Activated T-cell treated with anti-CD3 and anti-CD28 coated beads, Interleukin-2, amount 50 U/mL, for 4 hours (primary cell): Measurements from ENCODE around the gene CDC14B. TPM values are rescaled to one million over a fixed set of nuclear protein-coding genes. Genes with fewer than 3 reads are reported as not detected.
"Not testable (repeated sequence)": the region's sequence is repeated elsewhere in the genome, so short reads cannot be mapped to it uniquely, and the experiment has no call there.

Experiments
- ATAC-seq, 2 donors: fragments of 200-7000 bp; cut with Tn5 transposase; one replicate each; pipeline ENCODE4 v1.10.0; 2021
- DNase-seq: peaks from one replicate; pipeline ENCODE4 v3.0.0-alpha.2; 2020
- H3K27me3 Mint-ChIP-seq: one replicate; pipeline ENCODE4 v1.8.0; 2021; ENCODE audit warnings: low read depth, mixed read lengths
- H3K36me3 Mint-ChIP-seq: one replicate; pipeline ENCODE4 v1.8.0; 2022; ENCODE audit warnings: mixed read lengths; ENCODE audit not compliant: insufficient read depth
- H3K4me1 Mint-ChIP-seq: one replicate; pipeline ENCODE4 v1.8.0; 2021; ENCODE audit warnings: low read depth, mixed read lengths
- H3K4me3 Mint-ChIP-seq: one replicate; pipeline ENCODE4 v1.8.0; 2021; ENCODE audit warnings: mild to moderate bottlenecking, moderate library complexity, mixed read lengths
- H3K9me3 Mint-ChIP-seq: one replicate; pipeline ENCODE4 v1.8.0; 2021; ENCODE audit warnings: mixed read lengths
- total RNA-seq, 3 donors: library from RNA; stranded (reverse); gene quantifications; one replicate each; pipeline ENCODE4 v1.2.1, GENCODE V29; 2021

The CDC14B gene
- total RNA-seq, 3 donors from 2014 or later: 1.7 to 2.9 (median 2.5) TPM

DNA sequence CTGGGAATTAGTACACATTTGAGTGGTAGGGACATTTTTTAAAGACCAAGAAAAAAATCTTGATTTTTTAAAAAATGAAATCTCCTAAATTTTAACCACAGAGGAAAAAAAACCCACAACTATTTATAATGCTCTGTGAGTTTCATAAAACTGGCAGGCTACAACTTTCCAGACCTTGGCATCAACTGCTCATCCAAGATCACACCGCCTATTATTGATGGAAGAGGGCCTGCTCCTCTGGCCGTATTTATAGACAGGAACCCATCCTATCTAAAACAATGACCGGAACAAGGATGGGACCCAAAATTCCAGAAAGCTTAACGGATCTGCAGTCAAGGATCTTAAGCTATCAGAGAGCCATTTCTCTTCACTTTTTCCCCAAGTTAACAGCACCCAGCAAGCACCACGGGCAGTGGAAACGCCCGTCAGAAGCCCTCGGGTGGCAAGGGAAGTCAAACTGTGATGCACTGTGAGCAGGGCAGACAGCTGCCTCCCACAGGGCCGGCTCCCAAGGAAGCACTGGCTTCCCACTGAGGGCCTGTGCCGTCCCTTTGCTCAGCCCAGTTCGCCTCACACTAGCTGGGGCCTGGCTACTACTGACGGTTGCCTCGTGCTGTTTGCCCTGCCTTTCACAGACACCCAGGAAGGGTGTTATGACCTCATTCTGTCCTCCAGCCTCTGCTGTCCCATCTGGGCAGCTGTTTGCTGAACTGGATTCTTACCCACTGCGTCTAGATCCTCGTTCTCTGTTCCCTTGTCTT, 62.8 kb downstream of the CDC14B start:
- Mint-ChIP-seq H3K27me3 (no peaks in the 10 kb centered on the region), H3K36me3 (peaks cover 15% of the 10 kb centered on the region), H3K9me3 (no peaks in the 10 kb centered on the region), H3K4me1 (peaks cover 21% of the 10 kb centered on the region), H3K4me3 (no peak overlapping the region)
- DNase-seq: no peak
- no peak for ATAC-seq

DNA sequence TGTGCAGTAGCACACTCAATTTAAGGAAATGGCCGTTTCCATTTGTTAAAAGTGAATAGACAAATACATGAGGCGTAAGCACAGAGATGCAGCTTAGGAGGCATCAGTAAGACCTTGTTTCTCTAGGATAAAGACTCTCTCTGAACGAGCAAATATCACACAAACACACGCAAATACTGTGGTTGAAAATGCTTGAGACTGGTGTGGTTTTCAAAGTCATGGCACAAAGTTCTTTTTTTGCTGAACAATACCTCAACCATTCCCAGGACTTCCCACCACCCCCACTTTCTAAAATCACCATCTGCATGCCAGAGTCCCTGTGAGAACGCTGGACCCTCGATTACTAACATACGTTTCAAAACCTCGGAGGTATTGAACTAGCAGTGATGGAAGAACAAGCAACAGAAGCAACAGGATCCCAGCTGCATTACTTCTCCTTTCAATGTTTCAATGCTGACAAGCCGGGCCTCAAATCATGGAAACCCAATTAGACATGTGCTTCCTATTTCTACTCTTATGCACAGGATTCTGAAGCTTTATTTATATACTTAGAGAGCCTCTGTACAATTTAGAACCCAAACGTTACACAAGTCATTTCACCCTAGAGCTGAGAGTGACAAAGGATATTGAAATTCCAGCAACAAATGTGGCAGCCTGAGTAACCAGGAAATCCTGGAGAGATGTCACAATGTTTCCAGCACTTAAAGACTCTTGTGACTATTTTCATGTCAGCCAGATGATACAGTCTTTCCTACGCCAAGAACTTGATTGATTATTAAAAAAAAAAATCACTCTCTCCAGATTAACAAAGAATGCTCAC, 63.9 kb downstream of the CDC14B start:
- peaks cover 14% of the 10 kb centered on the region for H3K36me3 Mint-ChIP-seq
- no peaks in the 10 kb centered on the region for H3K9me3 Mint-ChIP-seq
- no peaks in the 10 kb centered on the region for H3K27me3 Mint-ChIP-seq
- no peak for ATAC-seq
- H3K4me1 Mint-ChIP-seq: peaks cover 21% of the 10 kb centered on the region
- DNase-seq: no peak
- no peak overlapping the region for H3K4me3 Mint-ChIP-seq

- peaks cover 21% of the 10 kb centered on the region for H3K4me1 Mint-ChIP-seq
- H3K9me3 Mint-ChIP-seq: no peaks in the 10 kb centered on the region
- ATAC-seq: no peak
- peaks cover 10% of the 10 kb centered on the region for H3K36me3 Mint-ChIP-seq
- no peaks in the 10 kb centered on the region for H3K27me3 Mint-ChIP-seq
- no peak for DNase-seq
- no peak overlapping the region for H3K4me3 Mint-ChIP-seq
Observed at GRCh38 chr9:96554801-96555566, 64.7 kb downstream of the CDC14B start.

- Mint-ChIP-seq H3K36me3 (peaks cover 6% of the 10 kb centered on the region), H3K9me3 (no peaks in the 10 kb centered on the region), H3K4me3 (no peak overlapping the region), H3K4me1 (peaks cover 21% of the 10 kb centered on the region), H3K27me3 (no peaks in the 10 kb centered on the region)
- ATAC-seq (no peak), DNase-seq (no peak)
Observed at GRCh38 chr9:96554326-96554725, 65.3 kb downstream of the CDC14B start.

GRCh38 chr9:96553070-96553469, 66.6 kb downstream of the CDC14B start:
- H3K27me3 Mint-ChIP-seq: no peaks in the 10 kb centered on the region
- no peaks in the 10 kb centered on the region for H3K9me3 Mint-ChIP-seq
- DNase-seq: no peak
- peaks cover 21% of the 10 kb centered on the region for H3K4me1 Mint-ChIP-seq
- no peak overlapping the region for H3K4me3 Mint-ChIP-seq
- no peak for ATAC-seq
- peaks cover 3% of the 10 kb centered on the region for H3K36me3 Mint-ChIP-seq

DNA sequence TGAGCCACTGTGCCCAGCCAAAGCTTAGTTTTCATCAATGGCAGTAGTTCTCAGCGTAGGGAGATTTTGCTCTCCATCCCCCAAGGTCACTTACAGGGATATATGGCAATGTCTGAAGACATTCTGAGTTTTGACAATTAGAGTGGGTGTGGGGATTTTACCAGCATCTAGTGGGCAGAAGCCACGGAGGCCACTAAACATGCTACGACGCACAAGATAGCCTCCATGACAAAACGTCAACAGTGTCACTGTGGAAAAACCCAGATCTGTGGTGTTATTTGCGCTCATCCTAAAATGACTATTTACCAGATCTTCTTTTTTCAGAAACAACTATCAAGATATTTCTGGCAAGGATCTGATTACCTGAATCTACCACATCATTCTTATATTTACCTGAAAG, 68.2 kb downstream of the CDC14B start:
- no peaks in the 10 kb centered on the region for H3K36me3 Mint-ChIP-seq
- no peaks in the 10 kb centered on the region for H3K27me3 Mint-ChIP-seq
- H3K9me3 Mint-ChIP-seq: no peaks in the 10 kb centered on the region
- ATAC-seq (no peak), DNase-seq (no peak)
- peaks cover 21% of the 10 kb centered on the region for H3K4me1 Mint-ChIP-seq
- no peak overlapping the region for H3K4me3 Mint-ChIP-seq

GRCh38 chr9:96550659-96551058, 69.0 kb downstream of the CDC14B start:
- no peak for ATAC-seq
- Mint-ChIP-seq H3K36me3 (peaks cover 2% of the 10 kb centered on the region), H3K4me3 (no peak overlapping the region), H3K9me3 (no peaks in the 10 kb centered on the region), H3K27me3 (no peaks in the 10 kb centered on the region), H3K4me1 (peaks cover 19% of the 10 kb centered on the region)
- no peak for DNase-seq

DNA sequence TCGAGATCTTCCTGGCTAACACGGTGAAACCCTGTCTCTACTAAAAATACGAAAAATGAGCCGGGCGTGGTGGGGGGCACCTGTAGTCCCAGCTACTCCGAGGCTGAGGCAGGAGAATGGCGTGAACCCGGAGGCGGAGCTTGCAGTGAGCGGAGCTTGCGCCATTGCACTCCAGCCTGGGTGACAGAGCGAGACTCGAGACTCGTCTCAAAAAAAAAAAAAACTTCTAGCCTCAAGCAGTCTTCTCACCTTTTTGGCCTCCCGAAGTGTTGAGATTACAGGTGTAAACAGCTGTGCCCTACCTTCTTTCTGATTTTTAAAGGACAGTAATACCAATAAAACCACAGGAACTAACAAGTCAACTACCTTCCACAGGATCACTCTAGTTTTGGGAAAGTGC, 76.5 kb downstream of the CDC14B start:
- not testable (repeated sequence) for ATAC-seq, H3K36me3 Mint-ChIP-seq, H3K9me3 Mint-ChIP-seq, H3K27me3 Mint-ChIP-seq, H3K4me3 Mint-ChIP-seq, H3K4me1 Mint-ChIP-seq, DNase-seq

DNA sequence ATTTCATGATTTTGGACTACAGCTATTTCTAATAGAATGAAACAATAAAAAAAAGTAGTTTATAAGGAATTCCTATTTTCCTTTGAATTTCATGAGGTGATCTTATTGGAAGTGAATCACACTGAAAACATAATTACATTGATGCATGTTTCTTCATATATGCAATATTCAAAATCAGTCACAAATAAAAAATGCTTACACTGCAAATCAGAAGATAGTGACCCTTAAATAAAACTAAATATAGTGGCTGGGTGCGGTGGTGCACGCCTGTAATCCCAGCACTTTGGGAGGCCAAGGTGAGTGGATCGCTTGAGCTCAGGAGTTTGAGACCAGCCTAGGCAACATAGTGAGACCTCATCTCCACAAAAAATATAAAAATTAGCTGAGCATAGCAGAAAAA, 79.5 kb downstream of the CDC14B start:
- H3K27me3 Mint-ChIP-seq: no peaks in the 10 kb centered on the region
- H3K4me3 Mint-ChIP-seq: no peak overlapping the region
- H3K9me3 Mint-ChIP-seq: no peaks in the 10 kb centered on the region
- ATAC-seq (no peak), DNase-seq (no peak)
- peaks cover 7% of the 10 kb centered on the region for H3K36me3 Mint-ChIP-seq
- H3K4me1 Mint-ChIP-seq: no peaks in the 10 kb centered on the region

DNA sequence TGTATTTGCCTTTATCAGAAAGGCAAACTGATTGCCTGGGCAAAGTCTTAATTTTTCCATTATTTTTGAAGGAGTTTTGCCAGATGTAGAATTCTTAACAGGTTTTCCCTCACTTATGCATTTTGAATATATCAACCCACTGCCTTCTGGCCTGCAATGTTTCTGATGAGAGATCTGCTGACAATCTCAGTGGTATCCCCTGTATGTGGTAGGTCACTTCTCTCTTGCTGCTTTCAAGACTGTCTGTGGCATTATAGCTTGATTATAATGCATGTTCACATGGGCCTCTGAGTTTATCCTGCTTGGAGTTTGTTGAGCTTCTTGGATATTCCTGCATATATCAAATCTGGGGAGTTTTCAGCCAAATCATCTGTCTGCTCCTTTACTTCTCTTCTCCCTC, 87.5 kb downstream of the CDC14B start:
- no peaks in the 10 kb centered on the region for H3K4me1 Mint-ChIP-seq
- peaks cover 20% of the 10 kb centered on the region for H3K36me3 Mint-ChIP-seq
- no peak overlapping the region for H3K4me3 Mint-ChIP-seq
- DNase-seq (no peak), ATAC-seq (no peak)
- peaks cover 6% of the 10 kb centered on the region for H3K9me3 Mint-ChIP-seq
- no peaks in the 10 kb centered on the region for H3K27me3 Mint-ChIP-seq

DNA sequence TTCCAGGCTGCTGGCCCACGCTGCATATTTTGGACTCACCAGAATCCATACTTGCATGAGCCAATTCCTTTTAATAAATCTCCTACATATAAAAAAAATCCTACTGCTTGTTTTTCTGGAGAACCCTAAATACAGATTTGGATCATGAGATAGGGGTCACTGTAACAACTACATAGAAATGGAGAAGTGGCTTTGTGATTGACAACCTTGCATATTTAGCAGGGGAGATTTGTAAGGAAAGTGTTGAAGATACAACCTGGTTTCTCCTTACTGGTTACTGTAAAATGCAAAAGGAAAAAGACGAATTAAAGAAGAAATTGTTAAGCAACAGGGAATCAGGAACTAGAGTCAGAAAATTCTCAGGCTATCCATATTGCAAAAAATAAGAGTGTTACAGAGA, 94.9 kb downstream of the CDC14B start:
- Mint-ChIP-seq H3K36me3 (peaks cover 23% of the 10 kb centered on the region), H3K27me3 (no peaks in the 10 kb centered on the region), H3K4me3 (no peak overlapping the region), H3K4me1 (peaks cover 16% of the 10 kb centered on the region), H3K9me3 (no peaks in the 10 kb centered on the region)
- DNase-seq (no peak), ATAC-seq (no peak)

GRCh38 chr9:96524045-96524444, 95.6 kb downstream of the CDC14B start:
- DNase-seq (no peak), ATAC-seq (no peak)
- H3K9me3 Mint-ChIP-seq: no peaks in the 10 kb centered on the region
- H3K27me3 Mint-ChIP-seq: no peaks in the 10 kb centered on the region
- H3K4me1 Mint-ChIP-seq: peaks cover 16% of the 10 kb centered on the region
- H3K4me3 Mint-ChIP-seq: no peak overlapping the region
- H3K36me3 Mint-ChIP-seq: peaks cover 24% of the 10 kb centered on the region

DNA sequence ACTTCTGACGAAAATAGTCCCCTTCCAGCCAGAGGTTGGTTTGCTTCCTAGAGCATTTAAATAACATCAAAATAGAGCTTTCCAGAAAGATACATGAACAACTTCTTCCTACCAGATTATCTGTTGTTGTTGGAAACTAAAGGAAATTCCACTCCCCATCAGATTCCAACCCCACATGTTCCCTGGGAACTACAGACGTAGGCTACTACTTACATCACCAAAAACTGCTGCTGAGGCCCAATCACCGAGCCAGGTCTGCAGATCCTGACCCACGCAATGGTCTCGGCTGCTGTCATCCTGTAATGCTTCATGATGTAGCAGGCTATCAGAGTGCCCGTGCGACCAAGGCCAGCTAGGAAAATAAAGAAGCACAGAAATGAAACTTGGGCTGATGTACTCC, 96.3 kb downstream of the CDC14B start:
- no peak for DNase-seq
- no peak for ATAC-seq
- peaks cover 24% of the 10 kb centered on the region for H3K36me3 Mint-ChIP-seq
- no peaks in the 10 kb centered on the region for H3K27me3 Mint-ChIP-seq
- H3K4me1 Mint-ChIP-seq: peaks cover 16% of the 10 kb centered on the region
- no peaks in the 10 kb centered on the region for H3K9me3 Mint-ChIP-seq
- no peak overlapping the region for H3K4me3 Mint-ChIP-seq

- peaks cover 16% of the 10 kb centered on the region for H3K4me1 Mint-ChIP-seq
- H3K36me3 Mint-ChIP-seq: peaks cover 22% of the 10 kb centered on the region
- ATAC-seq (peak in 1 of 2 donors; percentile 23), DNase-seq (no peak)
- no peaks in the 10 kb centered on the region for H3K27me3 Mint-ChIP-seq
- H3K9me3 Mint-ChIP-seq: no peaks in the 10 kb centered on the region
- H3K4me3 Mint-ChIP-seq: no peak overlapping the region
Observed at GRCh38 chr9:96522366-96522765, 97.3 kb downstream of the CDC14B start.
